Thyroid gland (tissue), 4 donors: ENCODE measurements around the gene AGXT2.

Source experiments
- CTCF ChIP-seq, 6 experiments: fragments of 200-600 bp in 3 of 6; fragments of 450-650 bp in 3 of 6; sonication (generic) in 3 of 6; IDR thresholded peaks; one replicate each; pipeline ENCODE4 v1.5.1; 2016 to 2019; ENCODE audit warnings: antibody characterized with exemption in 6 of 6, mild to moderate bottlenecking in 2 of 6, inconsistent platforms in 1 of 6, moderate library complexity in 1 of 6
- POLR2A ChIP-seq, 2 donors: fragments of 450-650 bp; IDR thresholded peaks; one replicate each; pipeline ENCODE4 v1.6.1; 2017; ENCODE audit warnings: antibody characterized with exemption in 2 of 2, mild to moderate bottlenecking in 2 of 2, moderate library complexity in 1 of 2

DNA sequence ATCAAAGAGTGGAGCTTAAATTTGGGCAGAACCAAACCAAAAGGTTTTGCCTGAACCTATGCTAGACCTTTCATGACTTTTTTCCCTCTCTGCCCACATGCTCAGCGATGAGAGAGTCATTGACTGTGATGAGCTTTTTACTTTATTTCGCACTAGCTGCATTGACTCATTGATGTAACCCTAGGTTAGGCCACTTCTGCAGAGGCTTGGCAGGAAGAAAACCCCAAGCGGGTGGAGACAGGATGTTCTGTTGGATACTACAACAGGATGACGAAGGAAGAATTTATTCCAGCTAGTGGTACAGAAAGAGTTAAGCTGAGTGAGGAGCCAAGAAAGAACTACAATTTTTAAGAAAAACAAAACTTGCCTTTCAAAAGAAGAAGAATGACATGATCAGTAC is 18.4 kb downstream of the AGXT2 start:
- no peak for TF ChIP-seq CTCF (IDR thresholded peaks at IDR 0.05)
- no peak for TF ChIP-seq POLR2A (IDR thresholded peaks at IDR 0.05)
